ENCODE data around the gene NOX4.

GRCh38 chr11:89279176-89279575 lies 212.0 kb downstream of the NOX4 start:
- no peak for TF ChIP-seq POLR2G (IDR thresholded peaks at IDR 0.05; ENCODE audit: low read depth, low read length)
- no peak for TF ChIP-seq ADNP (tag; IDR thresholded peaks at IDR 0.05)
- no peak for TF ChIP-seq FIP1L1 (IDR thresholded peaks at IDR 0.05; ENCODE audit: low read depth, low read length, poor library complexity, severe bottlenecking)
- TF ChIP-seq HDAC6 (IDR thresholded peaks at IDR 0.05; ENCODE audit: low read depth, low read length), result no peak
- TF ChIP-seq USF2 (CRISPR knock-in tag; IDR thresholded peaks at IDR 0.05), result no peak
- no peak for TF ChIP-seq CTCF (IDR thresholded peaks at IDR 0.05 in 2 of 3, conservative IDR thresholded peaks at IDR 0.05 in 1 of 3; ENCODE audit: insufficient read depth in 2 of 3, low read depth in 1 of 3, low read length in 3 of 3)
- no peak for TF ChIP-seq HNRNPUL1 (IDR thresholded peaks at IDR 0.05; ENCODE audit: low read length)
- TF ChIP-seq POLR2A (conservative IDR thresholded peaks at IDR 0.05), result no peak
- TF ChIP-seq ZNF445 (CRISPR knock-in tag; IDR thresholded peaks at IDR 0.05; ENCODE audit: low read depth), result no peak
- no peak for TF ChIP-seq NR3C1 (CRISPR knock-in tag; IDR thresholded peaks at IDR 0.05)
- no peak for TF ChIP-seq MAZ (CRISPR knock-in tag; conservative IDR thresholded peaks at IDR 0.05 in 1 of 2, IDR thresholded peaks at IDR 0.05 in 1 of 2)
- no peak for TF ChIP-seq TARDBP (IDR thresholded peaks at IDR 0.05)
- TF ChIP-seq ARNT (IDR thresholded peaks at IDR 0.05), result no peak
- TF ChIP-seq FOXP1 (CRISPR knock-in tag; IDR thresholded peaks at IDR 0.05), result no peak

All from K562 (cell line).